H1 (cell line): ENCODE measurements around the gene HMGCS2. TPM values are rescaled to one million over a fixed set of nuclear protein-coding genes. Genes with fewer than 3 reads are reported as not detected.

Experiments
- CTCF ChIA-PET: fragments of 300-600 bp; sonication (Branson Sonifier 250); formaldehyde crosslinking; loops from one replicate; lab custom pipeline; 2021; ENCODE audit not compliant: partially characterized antibody; lab: Charles Lee
- POLR2A ChIA-PET: fragments of 300-600 bp; sonication (Branson Sonifier 250); formaldehyde crosslinking; loops from one replicate; lab custom pipeline; 2021; ENCODE audit warnings: inconsistent platforms; ENCODE audit not compliant: partially characterized antibody; lab: Charles Lee
- DNase-seq, 2 experiments: peaks; one replicate each; pipeline versions ENCODE4 v3.0.0 to v3.0.0-alpha.2; 2010 to 2022; ENCODE audit warnings: low spot score in 2 of 2, low read depth in 1 of 2, mixed read lengths in 1 of 2
- FAIRE-seq: peaks from 2 replicates; lab custom pipeline; 2011; peaks lifted over from hg19 to GRCh38; lab: Jason Lieb, UNC
- H2AFZ ChIP-seq: 2 replicates; pipeline ENCODE4 v1.8.1; 2012; ENCODE audit warnings: low read length, inconsistent platforms
- H2AK5ac ChIP-seq: 2 replicates; pipeline ENCODE4 v1.6.1; 2013; ENCODE audit warnings: low read depth, low read length
- H2BK120ac ChIP-seq: replicated peaks from 2 replicates; pipeline ENCODE3; 2013; ENCODE audit warnings: low read depth, low read length, inconsistent platforms
- H2BK12ac ChIP-seq: 2 replicates; pipeline ENCODE4 v1.6.1; 2013; ENCODE audit warnings: low read depth, low read length
- H2BK15ac ChIP-seq: 2 replicates; pipeline ENCODE4 v1.6.1; 2013; ENCODE audit warnings: low read length
- H2BK20ac ChIP-seq: 2 replicates; pipeline ENCODE4 v1.6.1; 2013; ENCODE audit warnings: low read length
- H2BK5ac ChIP-seq: 2 replicates; pipeline ENCODE4 v1.6.1; 2013; ENCODE audit warnings: low read depth, low read length
- H3K14ac ChIP-seq: 2 replicates; pipeline ENCODE4 v1.6.1; 2013; ENCODE audit warnings: inconsistent platforms; ENCODE audit not compliant: insufficient read length
- H3K18ac ChIP-seq: 2 replicates; pipeline ENCODE4 v1.6.1; 2013; ENCODE audit warnings: low read length; ENCODE audit errors: extremely low read depth
- H3K23ac ChIP-seq: 2 replicates; pipeline ENCODE4 v1.6.1; 2013; ENCODE audit warnings: inconsistent platforms; ENCODE audit not compliant: insufficient read length
- H3K23me2 ChIP-seq: 2 replicates; pipeline ENCODE4 v1.6.1; 2013; ENCODE audit warnings: low read depth, low read length
- H3K27ac ChIP-seq: 2 replicates; pipeline ENCODE4 v1.6.1; 2011; ENCODE audit warnings: low read depth, low read length, inconsistent platforms
- H3K27me3 ChIP-seq, 4 experiments: replicated peaks in 1 of 4; 1 replicate in 1 of 4; 2 replicates in 3 of 4; pipeline versions ENCODE4 v1.6.1 to v1.8.1; 2011 to 2013; ENCODE audit warnings: low read length in 3 of 4, mild to moderate bottlenecking in 3 of 4, inconsistent platforms in 2 of 4, mixed read lengths in 2 of 4, moderate library complexity in 1 of 4; ENCODE audit not compliant: control insufficient read depth in 3 of 4, insufficient read depth in 3 of 4; ENCODE audit errors: extremely low read depth in 1 of 4
- H3K36me3 ChIP-seq, 4 experiments: 2 replicates each; pipeline versions ENCODE4 v1.6.1 to v1.8.1; 2011 to 2013; ENCODE audit warnings: mild to moderate bottlenecking in 4 of 4, low read length in 3 of 4, moderate library complexity in 2 of 4, control low read depth in 1 of 4, inconsistent platforms in 1 of 4; ENCODE audit not compliant: insufficient read depth in 4 of 4, control insufficient read depth in 2 of 4
- H3K4ac ChIP-seq: replicated peaks from 2 replicates; pipeline ENCODE3; 2013; ENCODE audit warnings: low read length, low read depth, mixed read lengths, inconsistent platforms; ENCODE audit not compliant: insufficient read length
- H3K4me1 ChIP-seq, 4 experiments: replicated peaks in 1 of 4; 1 replicate in 1 of 4; 2 replicates in 3 of 4; pipeline versions ENCODE4 v1.6.1 to v1.8.1; 2011 to 2013; ENCODE audit warnings: low read length in 3 of 4, inconsistent platforms in 2 of 4, mixed read lengths in 1 of 4; ENCODE audit not compliant: insufficient read depth in 4 of 4, control insufficient read depth in 3 of 4
- H3K4me2 ChIP-seq, 2 experiments: 2 replicates each; pipeline versions ENCODE4 v1.6.1 to v1.8.1; 2011 to 2013; ENCODE audit warnings: low read depth in 2 of 2, low read length in 2 of 2, control low read depth in 1 of 2, inconsistent platforms in 1 of 2, mild to moderate bottlenecking in 1 of 2; ENCODE audit not compliant: insufficient read depth in 1 of 2
- H3K4me3 ChIP-seq, 4 experiments: fragments of 200-600, 300-600 bp in 1 of 4; sonication (generic), shearing (Covaris generic), sonication (Bioruptor Twin) in 1 of 4; 2 replicates each; pipeline versions ENCODE4 v1.5.1 to v1.8.1; 2011 to 2016; ENCODE audit warnings: low read length in 4 of 4, low read depth in 3 of 4, control low read depth in 2 of 4, inconsistent platforms in 2 of 4, mild to moderate bottlenecking in 2 of 4, mixed read lengths in 1 of 4, moderate library complexity in 1 of 4; ENCODE audit not compliant: insufficient read depth in 2 of 4; ENCODE audit errors: extremely low read depth in 1 of 4
- H3K56ac ChIP-seq: replicated peaks from 2 replicates; pipeline ENCODE3; 2013; ENCODE audit warnings: low read depth, mild to moderate bottlenecking, mixed read lengths, low read length, inconsistent platforms; ENCODE audit not compliant: insufficient read length
- H3K79me1 ChIP-seq: 2 replicates; pipeline ENCODE4 v1.6.1; 2013; ENCODE audit warnings: low read depth, low read length, control low read depth
- H3K79me2 ChIP-seq, 2 experiments: 2 replicates each; pipeline versions ENCODE4 v1.6.1 to v1.8.1; 2012 to 2013; ENCODE audit warnings: low read length in 2 of 2, mild to moderate bottlenecking in 2 of 2, inconsistent platforms in 1 of 2; ENCODE audit not compliant: insufficient read depth in 2 of 2, control insufficient read depth in 1 of 2
- H3K9ac ChIP-seq, 4 experiments: replicated peaks in 1 of 4; 1 replicate in 1 of 4; 2 replicates in 3 of 4; pipeline versions ENCODE4 v1.6.1 to v1.8.1; 2011 to 2013; ENCODE audit warnings: low read depth in 3 of 4, low read length in 3 of 4, control low read depth in 2 of 4, mild to moderate bottlenecking in 2 of 4, moderate library complexity in 2 of 4, inconsistent platforms in 1 of 4; ENCODE audit errors: extremely low read depth in 1 of 4
- H3K9me3 ChIP-seq, 2 experiments: 2 replicates each; pipeline versions ENCODE4 v1.6.1 to v1.8.1; 2012 to 2013; ENCODE audit warnings: mild to moderate bottlenecking in 2 of 2, moderate library complexity in 2 of 2, control low read depth in 1 of 2, inconsistent platforms in 1 of 2, low read depth in 1 of 2, low read length in 1 of 2, mixed read lengths in 1 of 2; ENCODE audit not compliant: insufficient read depth in 2 of 2
- H4K20me1 ChIP-seq, 2 experiments: replicated peaks in 1 of 2; 2 replicates each; pipeline versions ENCODE3 to v1.8.1; 2011 to 2013; ENCODE audit warnings: inconsistent platforms in 2 of 2, low read length in 2 of 2, mild to moderate bottlenecking in 1 of 2; ENCODE audit not compliant: insufficient read depth in 2 of 2, control insufficient read depth in 1 of 2
- H4K5ac ChIP-seq: 2 replicates; pipeline ENCODE4 v1.6.1; 2013; ENCODE audit warnings: low read length, low read depth, mixed read lengths, inconsistent platforms; ENCODE audit not compliant: insufficient read length
- H4K8ac ChIP-seq: 2 replicates; pipeline ENCODE4 v1.8.0; 2013; ENCODE audit warnings: mild to moderate bottlenecking, moderate library complexity, low read length, inconsistent platforms; ENCODE audit not compliant: insufficient read depth; ENCODE audit errors: extremely low read depth
- H4K91ac ChIP-seq: replicated peaks from 2 replicates; pipeline ENCODE3; 2013; ENCODE audit warnings: low read length, mixed read lengths, inconsistent platforms; ENCODE audit not compliant: insufficient read length
- ATF3 ChIP-seq: IDR thresholded peaks from 2 replicates; pipeline ENCODE4 v1.6.1; 2011; ENCODE audit warnings: low read depth, mild to moderate bottlenecking, low read length; ENCODE audit not compliant: insufficient read depth
- E2F6 ChIP-seq: IDR thresholded peaks from 2 replicates; pipeline ENCODE4 v1.6.1; 2012; ENCODE audit warnings: inconsistent platforms
- KDM5A ChIP-seq: fragments of 200-600 bp; IDR thresholded peaks from 2 replicates; pipeline ENCODE4 v1.7.1; 2012; ENCODE audit warnings: mild to moderate bottlenecking, low read length, inconsistent platforms, mixed read lengths
- MAX ChIP-seq: IDR thresholded peaks from 2 replicates; pipeline ENCODE4 v1.6.1; 2012; ENCODE audit warnings: inconsistent platforms
- POU5F1 ChIP-seq: IDR thresholded peaks from 2 replicates; pipeline ENCODE4 v1.6.1; 2011; ENCODE audit warnings: low read depth, mild to moderate bottlenecking, low read length, moderate library complexity
- RXRA ChIP-seq: IDR thresholded peaks from 2 replicates; pipeline ENCODE4 v1.6.1; 2011; ENCODE audit warnings: low read depth, mild to moderate bottlenecking, low read length, moderate library complexity; ENCODE audit not compliant: insufficient read depth
- SIX5 ChIP-seq: IDR thresholded peaks from 2 replicates; pipeline ENCODE4 v1.6.1; 2011; ENCODE audit warnings: mild to moderate bottlenecking, low read depth, low read length
- SRF ChIP-seq: IDR thresholded peaks from 2 replicates; pipeline ENCODE4 v1.6.1; 2011; ENCODE audit warnings: mild to moderate bottlenecking, low read depth, low read length, moderate library complexity
- SUZ12 ChIP-seq: fragments of 200-600 bp; sonication (generic); IDR thresholded peaks from 2 replicates; pipeline ENCODE4 v1.6.1; 2012; ENCODE audit warnings: mild to moderate bottlenecking, inconsistent platforms, low read length, moderate library complexity, mixed read lengths
- TAF1 ChIP-seq: IDR thresholded peaks from 2 replicates; pipeline ENCODE4 v1.6.1; 2011; ENCODE audit warnings: mild to moderate bottlenecking, low read depth, low read length
- TBP ChIP-seq: IDR thresholded peaks from 2 replicates; pipeline ENCODE4 v1.6.1; 2011; ENCODE audit warnings: low read depth, low read length, improper control_type of control experiment
- YY1 ChIP-seq: IDR thresholded peaks from 2 replicates; pipeline ENCODE4 v1.6.1; 2011; ENCODE audit warnings: low read depth, mild to moderate bottlenecking, low read length
- ZNF274 ChIP-seq: IDR thresholded peaks from 2 replicates; pipeline ENCODE4 v1.7.0; 2012; ENCODE audit warnings: low read length, borderline replicate concordance; ENCODE audit errors: extremely low read depth
- WGBS, 2 experiments: shearing (Covaris generic) in 1 of 2; methylation state at CpG; one replicate each; pipeline versions ENCODE4 v1.1.6 to v1.1.7; 2013 to 2015; ENCODE audit warnings: low lambda C conversion rate in 2 of 2, mixed read lengths in 2 of 2, inconsistent platforms in 1 of 2, low coverage in 1 of 2, missing lambda C conversion rate in 1 of 2; ENCODE audit not compliant: insufficient replicate concordance in 2 of 2, insufficient coverage in 1 of 2, insufficient read length in 1 of 2; ENCODE audit errors: extremely low coverage in 1 of 2, missing lambda C conversion rate in 1 of 2; 5-methylcytosine and 5-hydroxymethylcytosine counted together
- polyA plus RNA-seq, 7 experiments: library from polyadenylated mRNA; depleted of rRNA in 3 of 7; stranded (reverse) in 5 of 7; unstranded in 2 of 7; fragments of >200 nt in 5 of 7; fragments of 200-250 nt in 2 of 7; gene quantifications; 1 replicate in 5 of 7; 2 replicates in 1 of 7; 4 replicates in 1 of 7; pipeline versions ENCODE4 v1.2.1 to v1.2.3, GENCODE V29; 2011 to 2013; ENCODE audit warnings: missing spikeins in 2 of 7, mixed read lengths in 2 of 7
- total RNA-seq: library from RNA; stranded (reverse); fragmentation: NEBNext Ultra II Directional; extraction: Animal tissue kit (Norgen Biotek cat#: 25700); gene quantifications from 2 replicates; pipeline ENCODE4 v1.2.1, GENCODE V29; 2021

The HMGCS2 gene
- total and polyA plus RNA-seq, 2 of the 8 experiments (the other 6 are each of a cell fraction or from before 2014, with no cell fraction given): not detected

GRCh38 chr1:119758584-119758983, 10.1 kb downstream of the HMGCS2 start:
- ChIA-PET POLR2A (no interaction called here), CTCF (interaction anchor here (1.0 to 6.0 kb wide), 4 partner anchors 14 to 190 kb away, joined by 3 to 50 read pairs (median 3); no protein-coding TSS in a partner anchor)
- Histone ChIP-seq H2BK120ac (no peak overlapping the region), H2AFZ (no peak overlapping the region), H3K23ac (no peak overlapping the region), H4K5ac (no peak overlapping the region), H3K36me3 (no peaks in the 10 kb centered on the region), H4K91ac (no peak overlapping the region), H4K8ac (no peak overlapping the region), H3K14ac (no peak overlapping the region), H3K4ac (no peak overlapping the region), H3K79me1 (no peaks in the 10 kb centered on the region), H3K79me2 (no peaks in the 10 kb centered on the region), H4K20me1 (no peaks in the 10 kb centered on the region), H3K9ac (no peak overlapping the region), H3K4me2 (no peak overlapping the region), H3K9me3 (no peaks in the 10 kb centered on the region), H3K27me3 (no peaks in the 10 kb centered on the region), H3K18ac (no peak overlapping the region), H3K4me3 (no peak overlapping the region), H2BK12ac (no peak overlapping the region), H3K4me1 (peaks cover 0 to 3% (median 0%) of the 10 kb centered on the region in 4 experiments; a peak in 2 of 7 replicates), H2BK15ac (no peak overlapping the region), H2BK5ac (no peak overlapping the region), H3K27ac (no peak overlapping the region), H2AK5ac (no peak overlapping the region), H3K56ac (no peak overlapping the region), H2BK20ac (no peak overlapping the region), H3K23me2 (no peaks in the 10 kb centered on the region)
- DNase-seq: no peak
- WGBS, 2 experiments: 86% methylated on average over 3 of the region's 3 CpGs; no CpG with 5 or more reads in 1 of the 2 experiments
- TF ChIP-seq TBP: no peak
- TF ChIP-seq SRF: no peak
- TF ChIP-seq MAX: no peak
- no peak for TF ChIP-seq KDM5A
- TF ChIP-seq SUZ12: no peak
- no peak for TF ChIP-seq E2F6
- TF ChIP-seq YY1: no peak
- no peak for TF ChIP-seq SIX5
- TF ChIP-seq TAF1: no peak
- TF ChIP-seq ATF3: no peak
- no peak for TF ChIP-seq ZNF274
- no peak for TF ChIP-seq RXRA
- no peak for TF ChIP-seq POU5F1
- FAIRE-seq: no peak
